CD14-positive monocyte (primary cell): ENCODE results near the gene BICD1. TPM values are rescaled to one million over a fixed set of nuclear protein-coding genes. Genes with fewer than 3 reads are reported as not detected.

Source experiments
- DNase-seq, 3 donors: peaks; one replicate each; pipeline ENCODE4 v3.0.0-alpha.2; 2011 to 2022
- H2AFZ ChIP-seq: 2 replicates; pipeline ENCODE4 v1.6.0; 2012; ENCODE audit warnings: mild to moderate bottlenecking, low read depth, low read length, inconsistent platforms; ENCODE audit not compliant: insufficient read depth, poor library complexity, severe bottlenecking
- H3K27ac ChIP-seq, 2 donors: 1 replicate in 1 of 2; 2 replicates in 1 of 2; pipeline ENCODE4 v1.5.1; 2012 to 2013; ENCODE audit warnings: low read length in 2 of 2, control low read depth in 1 of 2, inconsistent platforms in 1 of 2, low read depth in 1 of 2, mild to moderate bottlenecking in 1 of 2
- H3K27me3 ChIP-seq, 2 donors: one replicate each; pipeline versions ENCODE4 v1.6.0 to v1.6.1; 2011 to 2013; ENCODE audit warnings: low read length in 2 of 2; ENCODE audit not compliant: control insufficient read depth in 2 of 2, insufficient read depth in 2 of 2
- H3K36me3 ChIP-seq, 2 donors: replicated peaks in 1 of 2; 1 replicate in 1 of 2; 2 replicates in 1 of 2; pipeline versions ENCODE4 v1.5.1 to v1.6.1; 2012 to 2013; ENCODE audit warnings: low read length in 2 of 2, control low read depth in 1 of 2, inconsistent platforms in 1 of 2, mild to moderate bottlenecking in 1 of 2; ENCODE audit not compliant: insufficient read depth in 2 of 2, control insufficient read depth in 1 of 2
- H3K4me1 ChIP-seq, 2 donors: 1 replicate in 1 of 2; 2 replicates in 1 of 2; pipeline versions ENCODE4 v1.5.1 to v1.6.1; 2012 to 2013; ENCODE audit warnings: low read length in 2 of 2, control low read depth in 1 of 2, inconsistent platforms in 1 of 2, mild to moderate bottlenecking in 1 of 2, moderate library complexity in 1 of 2; ENCODE audit not compliant: insufficient read depth in 2 of 2, control insufficient read depth in 1 of 2
- H3K4me2 ChIP-seq: replicated peaks from 2 replicates; pipeline ENCODE3; 2012; ENCODE audit warnings: low read length, moderate library complexity, mild to moderate bottlenecking; ENCODE audit not compliant: poor library complexity, severe bottlenecking; ENCODE audit errors: extremely low read depth
- H3K4me3 ChIP-seq, 3 experiments: fragments of 200-600 bp in 1 of 3; sonication (generic) in 1 of 3; replicated peaks in 1 of 3; 1 replicate in 2 of 3; 2 replicates in 1 of 3; pipeline ENCODE4 v1.5.1; 2011 to 2013; ENCODE audit warnings: low read length in 3 of 3, mild to moderate bottlenecking in 3 of 3, control low read depth in 2 of 3, low read depth in 2 of 3, inconsistent platforms in 1 of 3, moderate library complexity in 1 of 3
- H3K79me2 ChIP-seq: 2 replicates; pipeline ENCODE4 v1.6.0; 2012; ENCODE audit warnings: mild to moderate bottlenecking, control low read depth, inconsistent platforms, low read length, moderate library complexity; ENCODE audit not compliant: insufficient read depth
- H3K9ac ChIP-seq: 2 replicates; pipeline ENCODE4 v1.6.0; 2017; ENCODE audit warnings: low read length, mild to moderate bottlenecking; ENCODE audit not compliant: insufficient read depth, poor library complexity, severe bottlenecking
- H3K9me3 ChIP-seq, 2 donors: replicated peaks in 1 of 2; 1 replicate in 1 of 2; 2 replicates in 1 of 2; pipeline versions ENCODE4 v1.5.1 to v1.6.1; 2012 to 2013; ENCODE audit warnings: low read length in 2 of 2, control low read depth in 1 of 2; ENCODE audit not compliant: control insufficient read depth in 1 of 2, insufficient read depth in 1 of 2
- H4K20me1 ChIP-seq: 2 replicates; pipeline ENCODE4 v1.6.0; 2012; ENCODE audit warnings: mild to moderate bottlenecking, low read length, control low read depth, moderate library complexity; ENCODE audit not compliant: insufficient read depth
- H3K27ac Mint-ChIP-seq, 7 donors: one replicate each; pipeline ENCODE4 v1.8.0; 2020; ENCODE audit warnings: mild to moderate bottlenecking in 7 of 7, mixed read lengths in 7 of 7, moderate library complexity in 6 of 7, inconsistent platforms in 2 of 7
- H3K27me3 Mint-ChIP-seq, 3 donors: one replicate each; pipeline ENCODE4 v1.8.0; 2021 to 2022; ENCODE audit warnings: low read depth in 3 of 3, mild to moderate bottlenecking in 3 of 3, mixed read lengths in 3 of 3, moderate library complexity in 3 of 3, inconsistent platforms in 1 of 3
- H3K36me3 Mint-ChIP-seq, 2 donors: one replicate each; pipeline ENCODE4 v1.8.0; 2020; ENCODE audit warnings: mixed read lengths in 2 of 2, inconsistent platforms in 1 of 2, mild to moderate bottlenecking in 1 of 2
- H3K4me1 Mint-ChIP-seq: one replicate; pipeline ENCODE4 v1.8.0; 2020; ENCODE audit warnings: mild to moderate bottlenecking, mixed read lengths
- H3K4me3 Mint-ChIP-seq, 2 donors: one replicate each; pipeline ENCODE4 v1.8.0; 2020; ENCODE audit warnings: mild to moderate bottlenecking in 2 of 2, mixed read lengths in 2 of 2, moderate library complexity in 1 of 2
- H3K9me3 Mint-ChIP-seq, 7 donors: one replicate each; pipeline ENCODE4 v1.8.0; 2020 to 2022; ENCODE audit warnings: mixed read lengths in 7 of 7, mild to moderate bottlenecking in 6 of 7, moderate library complexity in 6 of 7, inconsistent platforms in 2 of 7
- WGBS: methylation state at CpG from one replicate; pipeline ENCODE4 v1.1.5; 2013; ENCODE audit warnings: missing lambda C conversion rate; ENCODE audit not compliant: insufficient coverage; 5-methylcytosine and 5-hydroxymethylcytosine counted together
- intact Hi-C, 2 donors: fragments of 100-400 bp; cut with micrococcal nuclease; formaldehyde crosslinking; loops; one replicate each; pipeline versions ENCODE4 v1.15.0 to v1.15.1; 2023
- polyA plus RNA-seq, 3 donors: library from polyadenylated mRNA; depleted of rRNA in 1 of 3; unstranded in 2 of 3; stranded (reverse) in 1 of 3; fragments of 300-500 nt in 2 of 3; fragments of >200 nt in 1 of 3; fragmentation: Illumina TruSeq in 2 of 3; gene quantifications; 1 replicate in 2 of 3; 2 replicates in 1 of 3; pipeline ENCODE4 v1.2.3, GENCODE V29; 2012 to 2021
- TF ChIP-seq, protein P1 (sequence below): fragments of 200-600 bp; IDR thresholded peaks from one replicate; pipeline ENCODE4 v1.8.0; 2022; ENCODE audit warnings: antibody characterized with exemption, mild to moderate bottlenecking

Gene BICD1
- polyA plus RNA-seq, 3 donors, result 0.55 to 2.1 (median 1.6) TPM

DNA sequence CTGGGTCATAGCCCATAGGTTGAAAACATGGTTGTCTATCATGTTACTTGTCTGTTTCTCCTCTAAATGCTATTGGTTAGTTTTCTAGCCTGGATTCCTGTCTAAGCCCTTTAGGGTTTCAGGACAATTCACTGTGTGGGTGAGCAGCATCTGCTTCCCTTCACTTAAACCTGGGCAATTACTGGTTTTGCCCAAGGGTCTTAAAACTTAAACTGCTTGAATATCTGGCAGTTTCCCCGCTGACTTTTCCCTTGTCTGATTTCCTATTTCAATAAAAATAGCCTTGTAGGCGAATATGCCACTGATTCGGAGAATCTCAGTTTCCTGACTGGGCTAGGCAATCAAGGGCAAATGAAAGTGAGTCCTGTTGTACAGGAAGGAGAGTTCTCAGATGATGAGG is 154.0 kb downstream of the BICD1 start:
- Histone ChIP-seq H2AFZ (no peak overlapping the region), H4K20me1 (no peaks in the 10 kb centered on the region), H3K4me2 (no peak overlapping the region), H3K27me3 (no peaks in the 10 kb centered on the region), H3K36me3 (no peaks in the 10 kb centered on the region), H3K27ac (no peak overlapping the region), H3K79me2 (no peaks in the 10 kb centered on the region), H3K9ac (no peak overlapping the region), H3K9me3 (peaks cover 0 to 7% of the 10 kb centered on the region in 2 donors), H3K4me3 (no peak overlapping the region), H3K4me1 (peaks cover 0 to 4% of the 10 kb centered on the region in 2 donors)
- peaks cover 0 to 15% (median 8%) of the 10 kb centered on the region in 7 donors for H3K9me3 Mint-ChIP-seq
- no peak overlapping the region for H3K27ac Mint-ChIP-seq
- WGBS, result 43% methylated on average over 1 of the region's 3 CpGs
- H3K36me3 Mint-ChIP-seq, result no peaks in the 10 kb centered on the region
- no peaks in the 10 kb centered on the region for H3K27me3 Mint-ChIP-seq
- DNase-seq, result no peak
- H3K4me1 Mint-ChIP-seq, result peaks cover 17% of the 10 kb centered on the region
- intact Hi-C loops, result no loop called here
- TF ChIP-seq, protein P1, sequence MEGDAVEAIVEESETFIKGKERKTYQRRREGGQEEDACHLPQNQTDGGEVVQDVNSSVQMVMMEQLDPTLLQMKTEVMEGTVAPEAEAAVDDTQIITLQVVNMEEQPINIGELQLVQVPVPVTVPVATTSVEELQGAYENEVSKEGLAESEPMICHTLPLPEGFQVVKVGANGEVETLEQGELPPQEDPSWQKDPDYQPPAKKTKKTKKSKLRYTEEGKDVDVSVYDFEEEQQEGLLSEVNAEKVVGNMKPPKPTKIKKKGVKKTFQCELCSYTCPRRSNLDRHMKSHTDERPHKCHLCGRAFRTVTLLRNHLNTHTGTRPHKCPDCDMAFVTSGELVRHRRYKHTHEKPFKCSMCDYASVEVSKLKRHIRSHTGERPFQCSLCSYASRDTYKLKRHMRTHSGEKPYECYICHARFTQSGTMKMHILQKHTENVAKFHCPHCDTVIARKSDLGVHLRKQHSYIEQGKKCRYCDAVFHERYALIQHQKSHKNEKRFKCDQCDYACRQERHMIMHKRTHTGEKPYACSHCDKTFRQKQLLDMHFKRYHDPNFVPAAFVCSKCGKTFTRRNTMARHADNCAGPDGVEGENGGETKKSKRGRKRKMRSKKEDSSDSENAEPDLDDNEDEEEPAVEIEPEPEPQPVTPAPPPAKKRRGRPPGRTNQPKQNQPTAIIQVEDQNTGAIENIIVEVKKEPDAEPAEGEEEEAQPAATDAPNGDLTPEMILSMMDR, result no peak
- H3K4me3 Mint-ChIP-seq, result no peak overlapping the region

- no peak overlapping the region for H3K4me3 Mint-ChIP-seq
- Histone ChIP-seq H3K4me2 (no peak overlapping the region), H4K20me1 (no peaks in the 10 kb centered on the region), H3K27ac (no peak overlapping the region), H3K36me3 (no peaks in the 10 kb centered on the region), H3K9me3 (peaks cover 0 to 7% of the 10 kb centered on the region in 2 donors), H3K4me1 (peaks cover 0 to 6% of the 10 kb centered on the region in 2 donors), H2AFZ (no peak overlapping the region), H3K4me3 (no peak overlapping the region), H3K79me2 (no peaks in the 10 kb centered on the region), H3K9ac (no peak overlapping the region), H3K27me3 (no peaks in the 10 kb centered on the region)
- no peak overlapping the region for H3K27ac Mint-ChIP-seq
- H3K36me3 Mint-ChIP-seq, result no peaks in the 10 kb centered on the region
- no peak for DNase-seq
- 67% methylated on average over 1 of the region's 1 CpG for WGBS
- intact Hi-C loops, result no loop called here
- peaks cover 0 to 19% (median 8%) of the 10 kb centered on the region in 7 donors for H3K9me3 Mint-ChIP-seq
- TF ChIP-seq, protein P1, result no peak
- H3K27me3 Mint-ChIP-seq, result no peaks in the 10 kb centered on the region
- peaks cover 21% of the 10 kb centered on the region for H3K4me1 Mint-ChIP-seq
Observed at GRCh38 chr12:32261638-32262037, 155.0 kb downstream of the BICD1 start.
